Measurements from ENCODE around the gene VASH1.
A peak's percentile ranks its signal among the peaks of the same experiment; 100 is the strongest.

The VASH1 gene

GRCh38 chr14:76742966-76743365, 18.3 kb upstream of the VASH1 start:
- DNase-seq: peak; percentile 49

- no peak for DNase-seq
These were observed 8.5 kb upstream of the VASH1 start for GRCh38 chr14:76752744-76753143.

- DNase-seq: peak; percentile 35
These were observed 7.6 kb upstream of the VASH1 start for GRCh38 chr14:76753541-76754198.

GRCh38 chr14:76754586-76754985, 6.7 kb upstream of the VASH1 start:
- no peak for DNase-seq

GRCh38 chr14:76755610-76756370, 5.5 kb upstream of the VASH1 start:
- no peak for DNase-seq

DNA sequence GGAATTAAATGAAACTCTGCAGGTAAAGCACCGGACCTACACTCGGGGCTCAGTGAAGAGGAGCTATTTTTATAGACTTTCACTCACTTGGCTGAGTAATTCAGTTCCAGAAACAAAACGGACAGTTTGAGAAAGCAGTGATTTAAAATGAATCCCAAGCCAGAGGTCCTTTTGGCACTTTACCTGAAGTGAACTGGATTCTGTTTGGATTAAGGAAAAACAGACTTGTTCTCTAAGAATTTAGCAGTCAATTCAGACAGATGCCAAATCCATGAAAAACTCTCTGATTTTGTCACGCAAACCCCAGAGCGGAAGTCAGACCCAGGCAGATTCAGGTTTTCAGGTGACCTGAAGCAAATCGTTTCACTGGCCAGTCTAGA, 4.9 kb upstream of the VASH1 start:
- DNase-seq: no peak

GRCh38 chr14:76759589-76759988, 1.7 kb upstream of the VASH1 start:
- DNase-seq: no peak

DNA sequence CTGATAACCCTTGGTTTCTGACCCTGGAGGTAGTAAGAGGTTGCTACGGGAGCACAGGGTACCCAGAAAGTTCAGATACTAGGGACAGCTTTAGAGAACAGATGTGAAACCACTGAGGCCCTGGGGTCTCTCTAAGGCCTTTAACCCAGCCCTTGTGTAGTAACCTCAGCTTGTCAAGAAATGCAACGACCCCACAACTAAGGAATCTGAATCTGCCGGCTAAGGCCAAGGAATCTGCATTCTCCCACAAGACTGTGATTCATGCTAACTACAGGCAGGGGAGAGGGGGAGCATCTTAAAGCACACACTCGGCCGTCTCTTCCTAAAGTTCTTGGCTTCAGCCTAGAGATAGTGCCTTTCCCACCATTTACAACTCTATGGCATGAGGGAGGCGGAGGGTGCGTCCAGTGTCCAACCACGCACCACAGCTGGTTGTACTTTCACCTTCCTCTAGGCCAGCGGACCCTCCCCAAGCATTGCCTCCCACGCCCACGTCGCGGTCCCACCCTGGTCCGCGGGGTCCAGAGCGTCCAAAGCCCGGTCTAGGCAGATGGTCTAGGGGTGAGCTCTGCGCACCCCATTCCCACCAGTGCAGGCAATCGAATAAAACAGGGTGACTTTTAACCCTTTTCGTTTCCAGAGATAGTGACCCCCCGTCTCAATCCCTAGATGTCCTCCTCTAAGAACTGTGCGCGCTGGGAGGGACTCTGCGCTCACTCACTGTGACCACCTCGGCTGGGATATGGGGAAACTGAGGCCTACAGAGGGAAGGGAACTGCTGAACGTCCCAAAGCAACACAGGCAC, 735 bp upstream of the VASH1 start:
- no peak for DNase-seq

- peak; percentile 30 for DNase-seq
These were observed 717 bp downstream of the VASH1 start for GRCh38 chr14:76761960-76762410.

- DNase-seq: no peak
These were observed 1.3 kb downstream of the VASH1 start for GRCh38 chr14:76762411-76763095.

DNA sequence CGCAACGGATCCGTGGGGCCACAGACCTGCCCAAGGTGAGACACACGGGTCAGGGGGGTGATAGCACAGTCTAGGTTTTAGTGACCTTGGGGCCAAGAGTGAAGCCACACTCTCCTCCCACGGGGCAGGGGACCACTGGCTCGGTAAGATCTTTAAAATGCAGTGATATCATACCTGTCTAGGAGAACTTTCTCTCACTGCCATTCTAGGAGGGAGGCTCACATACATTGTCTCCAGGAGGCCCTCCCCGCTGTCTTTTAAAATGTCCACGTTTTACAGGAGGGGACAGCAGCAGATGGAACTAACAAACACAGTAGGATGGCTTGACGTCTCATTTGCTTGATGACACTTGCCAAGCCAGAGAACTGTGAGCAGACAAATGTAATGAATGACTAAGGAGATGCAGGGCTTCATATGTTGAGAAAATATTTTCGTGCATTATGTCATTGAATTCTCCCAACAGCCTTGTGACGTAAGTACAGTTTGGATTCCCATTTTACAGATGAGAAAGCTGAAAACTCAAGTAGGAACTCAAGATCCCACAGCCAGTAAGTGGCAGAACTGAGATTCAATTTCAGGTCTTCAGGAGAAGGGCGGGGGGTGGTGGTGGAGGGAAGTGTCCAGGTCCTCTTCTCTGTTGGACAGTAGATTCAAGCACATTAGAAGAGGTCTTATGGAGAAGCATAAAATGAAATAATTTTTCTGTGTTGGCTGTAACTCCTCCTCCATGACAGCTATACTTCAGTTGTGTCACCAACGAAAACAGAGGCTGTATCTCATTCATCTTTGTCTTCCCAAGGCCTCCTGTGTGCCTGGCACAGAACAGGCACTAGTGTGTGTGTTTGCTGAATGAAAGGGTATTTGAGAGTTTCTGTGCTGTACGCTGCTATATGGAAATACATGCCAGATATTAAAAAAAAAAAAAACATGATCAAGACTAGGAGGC, 2.1 kb downstream of the VASH1 start:
- DNase-seq: peak; percentile 76

GRCh38 chr14:76765461-76765931, 4.2 kb downstream of the VASH1 start:
- DNase-seq: no peak

- peak; percentile 94 for DNase-seq
These were observed 6.7 kb downstream of the VASH1 start for GRCh38 chr14:76767681-76768656.

DNA sequence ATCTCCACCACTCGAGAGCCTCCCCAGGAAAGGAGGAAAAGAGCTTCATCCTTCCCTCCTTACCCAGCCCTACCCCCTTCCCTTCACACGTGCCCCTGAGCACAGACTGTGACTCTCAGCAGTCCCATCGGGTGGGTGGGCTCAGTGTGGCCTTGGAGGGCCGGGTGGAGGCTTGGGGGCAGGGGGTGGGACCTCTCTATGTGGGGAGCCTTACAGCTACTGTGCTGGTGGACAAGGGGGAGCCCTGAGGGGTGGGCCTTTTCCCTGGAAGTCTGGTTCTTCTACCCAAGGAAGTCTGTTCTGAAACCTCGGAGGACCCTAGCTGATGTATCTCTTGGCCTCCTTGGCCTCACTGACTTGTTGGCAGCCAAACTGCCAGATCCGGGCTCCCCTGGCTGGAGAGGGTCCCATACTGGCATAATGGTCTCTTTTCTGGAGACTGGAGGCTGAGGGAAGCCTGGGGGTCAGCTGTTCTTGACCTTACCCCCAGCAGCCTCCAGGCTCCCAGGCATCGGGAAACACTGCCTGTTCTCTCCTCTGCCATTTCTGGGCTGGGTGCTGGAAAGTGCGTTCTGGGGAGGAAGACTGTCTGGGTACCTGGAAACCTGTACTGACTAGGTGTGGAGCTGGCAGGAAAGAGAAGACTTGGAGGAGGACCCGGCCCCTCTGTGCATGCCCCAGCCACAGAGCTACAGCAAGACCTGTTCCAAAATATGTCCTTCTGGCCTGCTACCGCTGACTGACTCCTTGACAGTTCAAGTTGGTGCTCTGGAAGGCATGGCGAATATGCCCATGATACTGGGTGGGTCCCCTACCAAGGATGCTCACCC, 7.6 kb downstream of the VASH1 start:
- no peak for DNase-seq

DNA sequence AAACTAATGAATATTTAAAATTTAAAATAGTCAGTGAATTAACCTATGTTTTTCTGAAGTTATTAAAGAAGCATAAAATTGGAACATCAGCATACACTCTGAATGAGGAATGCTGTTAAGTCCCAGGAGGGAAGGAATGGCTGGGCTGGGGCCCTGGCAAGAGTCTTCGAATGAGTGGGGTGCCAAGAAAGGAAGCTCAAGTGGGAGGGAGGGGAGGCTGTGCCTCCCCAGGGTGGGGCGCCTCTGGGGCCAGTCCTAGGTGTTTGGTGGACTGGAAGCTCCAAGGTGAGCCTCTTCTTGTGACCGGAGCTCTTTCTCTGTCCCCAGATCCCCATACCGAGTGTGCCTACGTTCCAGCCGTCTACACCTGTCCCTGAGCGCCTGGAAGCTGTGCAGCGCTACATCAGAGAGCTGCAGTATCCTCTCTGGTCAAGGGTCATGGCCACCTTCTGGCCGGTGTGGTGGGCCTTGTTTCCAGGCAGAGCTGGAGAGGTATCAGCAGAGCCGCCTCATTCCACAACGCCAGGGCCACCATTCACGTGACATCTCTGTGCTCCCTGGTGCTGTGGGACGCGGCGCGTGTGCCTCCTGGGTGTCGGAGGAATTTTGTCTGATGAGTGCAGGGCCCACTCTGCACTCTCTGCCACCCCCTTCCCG, 8.5 kb downstream of the VASH1 start:
- DNase-seq: no peak

DNA sequence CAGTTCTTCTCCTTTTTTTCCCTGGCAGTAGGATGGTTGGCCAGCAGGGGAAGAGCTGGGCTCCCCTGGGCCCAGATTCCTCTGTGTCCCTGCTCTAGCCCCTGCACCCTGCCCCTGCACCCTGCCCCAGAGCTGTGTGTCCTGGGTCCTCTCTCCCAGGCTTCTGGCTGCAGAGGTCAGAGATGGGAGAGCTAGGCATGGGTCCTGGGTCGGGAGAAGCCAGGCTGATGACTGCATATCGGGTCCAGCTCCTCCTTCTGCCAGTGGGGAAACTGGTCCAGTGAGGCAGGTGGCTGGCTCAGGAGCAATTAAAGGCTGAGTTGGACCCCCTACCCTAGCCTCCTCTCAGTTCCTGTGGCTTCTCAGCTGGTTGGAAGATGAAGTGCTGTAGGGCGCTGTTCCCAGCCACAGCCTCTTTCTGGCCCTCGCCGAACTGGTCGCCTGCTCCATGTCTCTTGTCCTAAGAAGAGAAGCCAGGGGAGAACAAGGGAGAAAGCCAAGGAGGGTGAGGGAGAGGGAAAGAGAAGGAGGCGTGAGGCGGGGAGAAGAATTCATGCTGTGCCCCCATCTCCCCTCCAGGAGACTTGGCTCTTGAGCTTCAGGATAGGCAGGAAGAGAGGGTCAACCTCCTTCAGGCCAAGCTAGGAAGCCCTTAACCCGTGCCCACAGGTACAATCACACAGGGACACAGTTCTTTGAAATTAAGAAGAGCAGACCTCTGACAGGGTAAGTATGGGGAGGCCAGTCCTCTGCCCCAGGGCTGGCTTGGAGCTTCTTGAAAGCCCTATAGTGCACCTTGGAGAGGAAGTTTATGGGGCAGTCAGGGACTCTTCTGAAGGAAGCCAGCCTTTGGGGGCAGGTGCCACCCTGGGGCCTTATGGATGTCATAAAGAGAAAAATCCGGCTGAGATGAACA, 9.5 kb downstream of the VASH1 start:
- no peak for DNase-seq

- DNase-seq: peak; percentile 60
These were observed 10.2 kb downstream of the VASH1 start for GRCh38 chr14:76771437-76771980.
